Activated T-helper 1 cell treated with Interleukin-2 at 50 U/mL for 16 hours (primary cell): ENCODE data around the gene TRHDE.

ENCODE experiments used
- DNase-seq: peaks from one replicate; pipeline ENCODE4 v3.0.0-alpha.2; 2020; ENCODE audit warnings: low read depth

TRHDE gene

GRCh38 chr12:72315858-72316257 lies 43.7 kb downstream of the TRHDE start:
- DNase-seq = no peak

DNA sequence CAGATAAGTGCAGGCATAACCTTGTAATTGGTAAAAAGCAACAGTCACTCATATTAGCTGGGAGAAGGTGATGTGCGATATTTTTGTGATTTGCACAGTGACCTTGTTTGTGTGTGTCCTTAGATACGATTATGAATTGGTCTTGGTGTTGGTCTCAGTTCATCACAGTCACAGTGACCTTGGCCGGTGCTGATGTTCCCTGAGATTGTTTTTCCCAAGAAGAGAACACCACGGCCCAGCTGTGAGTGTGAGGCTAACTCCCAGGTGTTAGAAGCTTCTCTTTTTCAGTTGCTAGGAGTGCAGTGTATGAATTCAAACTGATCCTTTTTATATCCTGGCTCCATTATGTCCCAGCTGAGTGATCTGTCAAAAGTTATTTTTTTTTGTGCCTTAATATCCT lies 46.2 kb downstream of the TRHDE start:
- no peak for DNase-seq

GRCh38 chr12:72323881-72324280 lies 51.7 kb downstream of the TRHDE start:
- DNase-seq = no peak

DNA sequence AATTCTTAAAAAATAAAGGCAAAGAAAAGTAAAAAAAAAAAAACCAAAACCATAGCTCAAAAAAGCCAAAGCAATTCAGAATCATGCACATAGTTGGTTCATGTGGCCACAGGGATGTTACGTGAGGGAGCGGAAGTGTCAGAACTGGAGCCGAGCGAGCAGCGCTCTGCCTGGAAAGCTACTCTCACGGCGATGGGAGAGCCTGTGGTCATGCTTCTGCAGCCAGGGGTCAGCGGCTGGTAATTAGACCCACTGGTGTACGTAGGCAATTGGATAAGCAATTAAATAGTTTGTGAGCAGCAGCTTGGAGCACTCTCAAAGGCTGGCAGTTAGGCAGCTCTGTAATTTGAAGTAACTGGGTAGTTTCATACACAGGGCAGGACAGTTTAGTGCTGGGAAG lies 58.1 kb downstream of the TRHDE start:
- no peak for DNase-seq

DNA sequence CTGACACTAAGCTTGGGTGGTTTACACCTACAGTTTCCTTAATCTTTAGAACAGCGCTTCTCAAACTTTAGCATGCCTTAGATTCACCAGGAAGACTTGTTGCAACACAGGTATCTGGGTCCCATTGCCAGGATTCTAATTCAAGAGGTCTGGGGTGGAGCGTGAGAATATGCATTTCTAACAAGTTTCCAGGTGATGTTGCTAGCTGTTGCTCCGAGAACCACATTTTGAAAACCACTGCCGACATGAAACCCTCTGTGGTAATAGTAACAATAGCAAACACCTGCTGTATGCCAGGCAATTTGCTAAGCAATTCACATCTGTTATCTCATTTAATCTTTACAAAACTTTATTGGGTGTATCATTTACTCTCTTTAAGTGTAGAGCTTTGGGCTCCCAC lies 58.6 kb downstream of the TRHDE start:
- DNase-seq = no peak

GRCh38 chr12:72337382-72337781 lies 65.2 kb downstream of the TRHDE start:
- DNase-seq = no peak

GRCh38 chr12:72337946-72338345 lies 65.8 kb downstream of the TRHDE start:
- no peak for DNase-seq

GRCh38 chr12:72338437-72338836 lies 66.3 kb downstream of the TRHDE start:
- DNase-seq = no peak

DNA sequence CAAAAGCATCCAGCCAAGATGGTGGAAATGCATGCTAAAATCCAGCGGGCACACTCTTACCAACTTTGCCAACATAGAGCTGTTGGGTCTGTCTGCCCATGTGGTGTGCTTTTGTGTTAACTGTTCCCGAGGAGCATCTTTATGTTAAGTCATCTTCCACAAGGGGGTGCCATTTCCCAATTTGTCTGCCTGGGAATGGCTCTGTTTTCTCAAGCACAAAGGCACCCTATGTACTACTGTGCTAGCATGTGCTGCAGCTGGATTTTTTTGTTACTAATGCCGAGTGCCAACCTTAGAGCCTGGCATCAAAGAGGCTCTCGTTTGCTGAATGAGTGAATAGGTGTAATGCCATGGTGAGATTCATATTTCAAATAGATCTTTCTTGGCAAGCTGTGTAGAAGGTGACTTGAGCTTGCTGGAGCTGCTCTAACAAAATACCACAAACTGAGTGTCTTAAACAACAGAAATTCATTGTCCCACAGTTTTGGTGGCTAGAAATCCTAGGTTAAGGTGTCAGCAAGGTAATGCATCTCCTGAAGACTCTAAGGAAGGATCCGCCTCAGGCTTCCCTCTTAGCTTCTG lies 74.3 kb downstream of the TRHDE start:
- DNase-seq = no peak

GRCh38 chr12:72349491-72349890 lies 77.3 kb downstream of the TRHDE start:
- DNase-seq = no peak

DNA sequence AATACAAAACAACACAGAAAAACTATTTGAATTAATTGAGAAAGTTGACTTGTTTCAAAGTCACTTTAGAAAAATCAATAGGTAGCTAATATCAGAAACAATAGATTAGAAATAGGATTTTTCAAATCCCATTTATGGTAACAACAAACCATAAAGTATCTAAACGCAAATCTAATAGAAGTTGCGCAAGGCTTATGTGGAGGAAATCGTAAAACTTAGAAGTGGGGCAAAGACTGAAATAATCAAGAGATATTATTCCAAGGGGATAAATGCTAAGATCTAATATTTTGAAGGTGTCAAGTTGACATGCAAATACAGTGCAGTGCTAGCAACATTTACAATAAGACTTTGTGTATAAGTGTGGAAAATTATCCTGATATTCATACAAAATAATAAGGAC lies 87.2 kb downstream of the TRHDE start:
- DNase-seq = no peak

DNA sequence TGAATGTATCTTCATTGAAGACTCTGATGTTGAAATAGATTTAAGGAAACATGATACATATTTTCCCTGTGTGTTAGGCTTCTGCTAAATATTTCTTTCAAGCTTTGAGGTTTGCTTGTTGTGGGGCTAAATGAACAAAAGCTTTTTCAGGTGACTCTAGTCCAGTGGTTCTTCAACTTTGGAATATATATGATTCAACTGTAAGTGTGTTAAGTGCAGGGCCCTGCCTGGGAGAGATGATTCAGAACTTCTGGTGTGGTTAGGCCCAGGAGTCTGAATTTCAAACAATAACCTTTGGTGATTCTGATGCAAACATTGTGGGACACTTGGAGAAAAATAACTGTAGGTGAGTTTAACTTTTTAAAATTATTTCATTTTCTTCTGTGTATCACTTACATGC lies 93.0 kb downstream of the TRHDE start:
- no peak for DNase-seq

- no peak for DNase-seq
Observed at GRCh38 chr12:72366255-72366654, 94.1 kb downstream of the TRHDE start.

GRCh38 chr12:72368298-72368697 lies 96.1 kb downstream of the TRHDE start:
- no peak for DNase-seq

GRCh38 chr12:72368719-72369422 lies 96.7 kb downstream of the TRHDE start:
- DNase-seq = no peak

DNA sequence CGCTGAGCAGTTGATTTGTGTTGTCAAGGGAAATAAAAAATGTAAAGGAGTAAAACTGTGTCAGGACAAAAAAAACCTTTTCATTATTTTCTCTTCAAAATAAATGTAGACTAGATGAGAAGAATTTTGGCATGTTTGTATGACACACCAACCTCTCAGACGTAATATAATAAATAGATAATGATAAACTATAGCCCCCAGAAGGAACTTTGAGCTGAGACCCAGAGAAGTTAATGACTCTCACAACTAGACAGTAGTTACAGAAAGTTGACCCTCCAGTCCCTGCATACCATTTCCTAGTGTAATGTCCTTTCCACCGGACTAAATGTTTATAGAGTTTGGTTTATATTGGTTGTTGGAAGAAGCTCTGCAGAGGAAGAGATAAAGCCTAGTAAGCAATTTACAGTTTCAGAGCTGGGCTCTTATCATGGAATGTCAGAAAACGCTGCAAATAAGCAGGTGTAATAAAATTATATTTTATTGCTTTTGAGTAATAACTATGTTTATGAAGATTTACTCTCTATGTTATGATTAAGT lies 97.3 kb downstream of the TRHDE start:
- DNase-seq = no peak

GRCh38 chr12:72380441-72380840 lies 108.3 kb downstream of the TRHDE start:
- DNase-seq = no peak

DNA sequence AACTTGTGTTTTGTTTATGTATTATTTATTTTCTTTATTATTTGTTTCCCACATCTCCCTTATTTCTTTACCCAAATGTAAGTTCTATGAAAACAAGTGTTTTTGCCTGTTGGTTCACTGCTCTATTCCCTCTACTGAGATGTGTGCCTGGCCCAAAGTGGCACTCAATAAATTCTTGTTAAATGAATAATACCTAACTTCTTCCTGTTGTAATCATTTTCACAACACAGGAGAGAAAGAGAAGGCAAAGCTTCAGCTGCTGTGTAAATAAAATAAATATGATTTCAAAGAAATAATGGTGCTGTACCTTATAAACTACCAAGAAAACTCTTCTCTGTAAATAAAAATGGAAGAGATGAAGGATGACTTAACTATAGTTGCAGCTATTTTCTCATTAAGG lies 116.2 kb downstream of the TRHDE start:
- DNase-seq = no peak

DNA sequence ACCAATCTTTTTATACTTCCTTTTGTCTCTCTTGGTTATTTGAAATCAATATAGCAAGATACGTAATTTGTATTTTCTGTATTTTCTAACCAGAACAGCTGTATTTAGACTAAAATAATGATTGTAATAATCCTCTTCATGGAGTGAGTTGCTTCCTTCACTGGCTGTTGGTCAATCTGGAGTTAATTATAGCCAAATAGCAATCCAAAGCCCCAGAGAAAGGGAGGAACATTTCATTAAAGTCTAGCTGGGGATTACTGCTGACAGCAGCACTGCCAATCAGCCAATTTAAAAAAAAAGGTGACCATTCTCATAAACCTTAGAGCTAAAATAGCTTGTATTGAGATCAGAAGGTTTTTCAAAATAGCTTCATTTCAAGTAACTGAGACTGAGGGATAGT lies 118.0 kb downstream of the TRHDE start:
- DNase-seq = no peak

- no peak for DNase-seq
Observed at GRCh38 chr12:72406111-72406510, 133.9 kb downstream of the TRHDE start.

DNA sequence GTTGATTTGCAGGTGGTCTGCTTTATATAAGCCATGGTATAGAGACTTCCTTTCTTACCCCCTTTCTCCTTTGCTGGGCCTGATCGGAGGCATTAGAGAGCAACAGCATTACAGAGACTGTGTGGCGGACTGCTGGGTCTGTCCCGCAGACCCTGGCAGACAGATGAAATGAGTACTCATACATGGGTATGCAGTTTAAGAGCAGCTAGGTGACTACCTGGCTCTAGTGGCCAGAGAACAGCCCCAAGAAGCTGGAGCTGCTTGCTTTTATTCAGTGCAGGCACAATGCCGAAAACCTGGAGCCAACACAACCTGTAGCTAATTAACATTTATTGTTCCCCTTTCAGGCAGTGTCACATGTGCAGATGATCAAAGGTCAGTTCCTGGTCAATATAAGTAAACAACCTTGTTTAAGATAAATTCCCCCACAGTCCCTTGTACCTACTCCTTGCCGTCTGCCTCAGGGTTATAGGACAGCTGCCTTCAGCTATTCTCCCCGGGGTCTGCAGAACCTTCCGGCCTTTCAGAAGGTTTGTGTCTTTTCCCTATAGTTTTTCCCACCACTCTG lies 160.0 kb downstream of the TRHDE start:
- no peak for DNase-seq

DNA sequence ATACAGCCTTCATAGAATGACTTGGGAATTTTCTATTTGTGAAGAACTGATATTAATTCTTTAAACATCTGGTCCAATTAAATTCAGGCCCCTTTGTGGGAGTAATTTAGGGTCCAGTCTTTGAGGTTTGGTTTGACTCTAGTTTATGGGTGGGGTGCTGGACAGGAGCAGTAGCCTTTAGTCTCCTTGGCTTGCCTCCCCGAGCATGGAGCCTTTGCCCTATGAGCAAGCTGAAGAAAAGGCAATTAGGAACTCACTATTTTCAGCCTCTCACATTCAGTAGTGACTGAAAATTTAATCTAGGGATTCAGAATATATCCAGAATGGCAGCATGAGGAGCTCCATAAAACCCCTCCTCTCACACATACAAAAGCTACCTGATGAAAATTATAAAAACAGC lies 161.1 kb downstream of the TRHDE start:
- DNase-seq = no peak

GRCh38 chr12:72434999-72435398 lies 162.8 kb downstream of the TRHDE start:
- DNase-seq = no peak

- DNase-seq = no peak
Observed at GRCh38 chr12:72442217-72442616, 170.0 kb downstream of the TRHDE start.
